HG02642 (cell line): ENCODE results near the gene PPM1H.

Source experiments
- ATAC-seq: cut with Tn5 transposase; IDR thresholded peaks from one replicate; pipeline ENCODE4 v1.9.1; 2021; ENCODE audit warnings: mild to moderate bottlenecking; ENCODE audit not compliant: unreplicated experiment, poor library complexity

The PPM1H gene

GRCh38 chr12:62697893-62698292 lies 237.1 kb downstream of the PPM1H start:
- no peak for ATAC-seq

- ATAC-seq = no peak
Observed at GRCh38 chr12:62695696-62696095, 239.3 kb downstream of the PPM1H start.

DNA sequence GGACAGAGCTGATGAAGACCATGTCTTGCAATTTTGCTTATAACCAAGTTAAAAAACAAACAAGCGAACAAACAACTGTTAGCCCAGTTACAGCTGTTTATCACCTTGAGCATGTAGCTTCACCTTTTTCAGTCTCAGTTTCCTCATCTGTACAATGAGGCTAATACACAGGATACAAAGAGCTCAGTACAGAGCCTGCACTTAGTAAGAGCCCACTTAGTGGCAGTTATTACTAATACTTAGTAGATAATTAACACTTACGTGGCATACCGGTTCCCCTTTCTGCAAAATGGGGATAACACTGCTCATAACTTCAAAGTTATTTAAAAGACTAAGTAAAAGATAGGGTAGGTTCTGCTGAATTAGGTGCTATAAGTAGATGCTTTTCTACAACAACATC lies 240.3 kb downstream of the PPM1H start:
- no peak for ATAC-seq

GRCh38 chr12:62694116-62694515 lies 240.8 kb downstream of the PPM1H start:
- no peak for ATAC-seq

- ATAC-seq = no peak
Observed at GRCh38 chr12:62693376-62694050, 241.4 kb downstream of the PPM1H start.

GRCh38 chr12:62692884-62693283 lies 242.1 kb downstream of the PPM1H start:
- ATAC-seq = no peak

DNA sequence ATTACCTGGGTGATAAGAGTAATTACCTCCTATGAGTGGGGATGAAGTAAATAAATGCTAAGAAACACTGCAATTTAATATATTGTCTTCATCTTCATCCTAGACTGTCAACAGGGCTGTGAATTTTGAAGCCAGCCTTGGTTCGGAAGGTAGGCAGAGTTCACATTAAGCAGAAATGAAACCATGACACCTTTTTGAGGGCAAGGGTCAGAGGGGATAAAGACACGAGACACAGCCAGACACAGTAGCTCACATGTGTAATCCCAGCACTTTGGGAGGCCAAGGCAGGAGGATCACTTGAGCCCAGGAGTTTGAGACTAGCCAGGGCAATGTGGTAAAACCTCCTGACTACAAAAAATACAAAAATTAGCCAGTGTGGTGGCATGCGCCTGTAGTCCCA lies 243.6 kb downstream of the PPM1H start:
- ATAC-seq = no peak

- no peak for ATAC-seq
Observed at GRCh38 chr12:62689042-62689839, 245.7 kb downstream of the PPM1H start.

DNA sequence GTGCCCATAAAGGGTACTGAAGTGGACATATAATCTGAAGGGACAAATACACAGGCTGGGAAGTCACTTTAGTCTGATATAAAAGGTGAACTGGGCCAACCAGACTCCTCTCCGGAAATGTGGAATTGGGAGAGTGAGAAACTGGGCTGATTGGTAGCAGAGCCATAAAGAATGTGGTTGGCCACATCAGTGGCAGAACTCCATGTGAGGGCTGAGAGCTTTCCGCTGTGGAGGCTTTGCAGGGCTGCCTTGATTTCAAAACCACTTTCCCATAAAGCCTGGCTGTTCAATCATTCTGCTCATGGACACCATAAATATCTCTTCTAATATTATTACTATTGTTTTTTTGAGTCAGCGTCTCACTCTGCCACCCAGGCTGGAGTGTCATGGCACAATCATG lies 248.0 kb downstream of the PPM1H start:
- no peak for ATAC-seq

- no peak for ATAC-seq
Observed at GRCh38 chr12:62684570-62685295, 250.2 kb downstream of the PPM1H start.

- no peak for ATAC-seq
Observed at GRCh38 chr12:62683776-62684569, 251.0 kb downstream of the PPM1H start.

DNA sequence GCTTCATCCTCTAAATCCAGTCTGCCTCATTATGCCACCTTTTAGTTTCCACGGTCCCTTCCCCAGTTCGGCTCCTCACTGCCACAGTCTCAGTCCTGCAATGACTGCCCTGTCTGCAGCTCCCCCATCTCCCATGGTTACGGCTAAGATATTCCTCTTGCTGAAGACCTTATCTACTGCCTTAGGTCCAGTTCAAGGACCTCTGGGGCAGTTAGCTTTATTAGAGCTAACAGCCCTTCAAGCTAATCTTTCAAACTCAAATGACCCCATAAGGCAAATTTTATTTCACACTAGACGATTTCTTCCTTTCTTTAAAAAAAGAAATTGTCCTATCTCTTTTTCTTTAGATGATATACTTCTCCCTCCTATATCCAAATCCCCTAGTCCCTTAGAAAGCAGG lies 253.6 kb downstream of the PPM1H start:
- ATAC-seq = no peak

GRCh38 chr12:62679608-62680007 lies 255.3 kb downstream of the PPM1H start:
- no peak for ATAC-seq

- ATAC-seq = no peak
Observed at GRCh38 chr12:62677355-62677754, 257.6 kb downstream of the PPM1H start.

- no peak for ATAC-seq
Observed at GRCh38 chr12:62676521-62677307, 258.2 kb downstream of the PPM1H start.

GRCh38 chr12:62673028-62673815 lies 261.7 kb downstream of the PPM1H start:
- no peak for ATAC-seq

GRCh38 chr12:62670986-62671720 lies 263.8 kb downstream of the PPM1H start:
- ATAC-seq = no peak

DNA sequence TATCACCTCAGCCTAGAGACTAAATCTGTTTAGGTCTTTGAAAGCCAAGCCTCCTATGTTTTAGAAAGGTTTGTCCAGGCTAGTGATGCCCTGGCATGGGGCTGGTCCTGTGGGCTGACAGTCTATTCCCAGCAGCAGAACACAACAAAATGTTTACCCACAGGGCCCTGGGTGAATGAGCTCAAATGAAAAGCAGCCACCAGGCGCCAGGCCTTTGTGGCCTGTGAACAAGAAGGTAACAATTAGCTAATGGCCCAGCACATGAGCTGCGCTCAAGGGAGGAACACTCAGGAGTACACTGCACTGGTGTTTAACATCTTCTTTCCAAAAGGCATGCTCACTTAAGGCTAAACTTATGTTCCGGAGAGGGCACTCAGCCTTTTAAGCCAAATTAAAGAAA lies 266.2 kb downstream of the PPM1H start:
- no peak for ATAC-seq
